Right renal pelvis (tissue), 4 donors: ENCODE results near the gene MORN1. TPM values are rescaled to one million over a fixed set of nuclear protein-coding genes. Genes with fewer than 3 reads are reported as not detected.

Experiments
- DNase-seq, 4 donors: peaks; one replicate each; pipeline ENCODE4 v3.0.0-alpha.2; 2013; ENCODE audit warnings: low read depth in 4 of 4, low spot score in 3 of 4, missing footprints in 1 of 4
- polyA plus RNA-seq, 4 donors: library from polyadenylated mRNA; unstranded; fragments of 120-200 nt; gene quantifications; one replicate each; pipeline ENCODE4 v1.2.1, GENCODE V29; 2013; ENCODE audit not compliant: insufficient read length in 4 of 4

Gene MORN1
- polyA plus RNA-seq, 4 donors = 10.0 to 15.6 (median 11.5) TPM

- DNase-seq = no peak
Observed at GRCh38 chr1:2425892-2426291, 34.5 kb upstream of the MORN1 start.

DNA sequence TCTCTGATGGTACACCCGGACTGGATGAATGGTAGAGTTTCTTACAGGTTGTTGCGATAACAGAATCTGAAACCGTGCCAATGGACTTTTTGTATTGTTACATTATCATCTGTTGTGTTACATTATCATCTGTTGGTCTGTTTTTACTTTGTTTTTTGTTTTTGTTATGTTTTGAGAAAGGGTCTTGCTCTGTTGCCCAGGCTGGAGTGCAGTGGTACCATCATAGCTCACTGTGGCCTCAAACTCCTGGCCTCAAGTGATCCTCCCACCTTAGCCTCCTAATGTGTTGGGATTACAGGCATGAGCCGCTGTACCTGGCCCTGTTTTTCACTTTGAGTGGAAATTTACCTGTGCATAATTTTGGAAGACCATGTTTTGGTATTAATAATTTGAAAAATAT lies 31.2 kb upstream of the MORN1 start:
- no peak for DNase-seq

DNA sequence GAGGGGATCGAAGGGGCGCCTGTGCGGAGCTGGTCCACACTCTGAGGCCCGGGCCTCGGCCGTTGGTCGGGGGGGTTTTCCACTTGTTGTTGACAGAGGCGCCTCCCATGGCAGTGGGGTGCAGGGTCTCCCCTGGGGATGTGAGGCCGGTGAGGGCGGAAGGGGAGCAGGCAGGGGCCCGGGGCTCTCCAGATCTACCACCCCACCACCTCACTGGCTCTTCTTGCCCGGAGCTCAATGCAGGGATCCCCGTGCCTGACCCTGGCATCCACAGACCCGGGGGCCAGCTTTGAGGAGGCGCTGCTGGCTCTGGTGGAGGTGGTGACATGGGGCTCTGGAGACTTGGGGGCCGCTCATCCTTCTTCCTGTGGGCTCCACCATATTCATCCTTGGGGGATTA lies 28.1 kb upstream of the MORN1 start:
- no peak for DNase-seq

- no peak for DNase-seq
Observed at GRCh38 chr1:2418791-2419320, 27.5 kb upstream of the MORN1 start.

DNA sequence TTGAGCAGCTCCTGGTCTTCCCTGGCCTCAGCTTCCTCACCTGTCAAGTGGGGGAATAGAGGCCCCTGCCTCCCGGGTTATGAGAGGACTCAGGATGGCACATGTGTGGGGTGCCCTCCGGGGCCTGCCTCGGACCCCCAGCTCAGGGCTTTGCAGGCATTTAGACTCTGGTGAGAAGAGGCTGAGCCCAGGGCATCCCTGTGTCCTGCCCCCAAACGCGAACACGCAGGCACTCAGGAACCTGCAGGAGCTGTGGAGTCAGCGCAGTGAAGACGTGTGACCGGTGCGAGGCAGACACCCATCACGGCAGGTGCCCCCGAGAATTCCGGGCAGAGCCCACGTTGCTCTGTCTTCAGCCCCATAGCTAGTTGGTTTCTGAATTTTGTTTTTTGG lies 26.5 kb upstream of the MORN1 start:
- no peak for DNase-seq

- DNase-seq = no peak
Observed at GRCh38 chr1:2417083-2417832, 25.9 kb upstream of the MORN1 start.

DNA sequence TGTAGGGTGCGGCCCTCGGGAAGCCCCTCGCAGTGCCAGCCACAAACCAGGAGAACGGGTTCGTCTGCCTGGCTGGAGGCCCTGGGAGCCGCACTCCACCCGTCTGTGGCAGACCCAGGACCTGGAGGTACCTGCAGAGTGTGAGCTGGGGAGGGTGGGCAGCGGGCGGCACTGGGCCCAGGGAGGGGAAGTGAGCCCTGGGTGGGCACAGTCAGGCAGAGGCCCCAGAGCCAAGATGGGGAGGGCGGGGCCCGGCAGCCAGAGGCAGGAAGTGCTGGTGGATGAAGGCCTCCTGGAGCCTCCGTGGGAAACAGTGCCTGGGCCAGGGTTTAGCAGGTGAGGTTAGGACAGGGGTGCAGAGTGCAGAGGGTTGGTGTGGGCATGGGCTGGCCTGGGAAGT lies 25.0 kb upstream of the MORN1 start:
- no peak for DNase-seq

GRCh38 chr1:2415801-2416208 lies 24.5 kb upstream of the MORN1 start:
- DNase-seq = no peak

DNA sequence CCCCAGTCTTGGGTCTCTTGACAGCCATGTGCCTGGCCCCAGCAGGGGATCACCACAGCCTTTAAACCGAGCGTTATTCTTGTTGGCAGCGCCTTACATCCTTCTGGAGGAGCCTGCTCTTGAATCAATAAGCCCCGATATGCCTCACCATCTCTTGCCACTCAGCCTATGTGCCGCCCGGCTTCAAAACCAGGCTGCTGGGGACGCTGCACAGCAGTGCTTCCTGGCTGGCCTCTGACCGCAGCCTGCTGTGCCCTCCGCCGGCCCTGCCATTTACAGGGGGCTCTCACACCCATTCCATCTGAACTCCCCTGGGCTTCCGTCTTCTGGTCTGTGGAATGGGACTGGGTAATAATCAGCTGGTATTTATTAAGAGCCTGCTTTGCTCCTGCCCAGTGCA lies 24.0 kb upstream of the MORN1 start:
- no peak for DNase-seq

DNA sequence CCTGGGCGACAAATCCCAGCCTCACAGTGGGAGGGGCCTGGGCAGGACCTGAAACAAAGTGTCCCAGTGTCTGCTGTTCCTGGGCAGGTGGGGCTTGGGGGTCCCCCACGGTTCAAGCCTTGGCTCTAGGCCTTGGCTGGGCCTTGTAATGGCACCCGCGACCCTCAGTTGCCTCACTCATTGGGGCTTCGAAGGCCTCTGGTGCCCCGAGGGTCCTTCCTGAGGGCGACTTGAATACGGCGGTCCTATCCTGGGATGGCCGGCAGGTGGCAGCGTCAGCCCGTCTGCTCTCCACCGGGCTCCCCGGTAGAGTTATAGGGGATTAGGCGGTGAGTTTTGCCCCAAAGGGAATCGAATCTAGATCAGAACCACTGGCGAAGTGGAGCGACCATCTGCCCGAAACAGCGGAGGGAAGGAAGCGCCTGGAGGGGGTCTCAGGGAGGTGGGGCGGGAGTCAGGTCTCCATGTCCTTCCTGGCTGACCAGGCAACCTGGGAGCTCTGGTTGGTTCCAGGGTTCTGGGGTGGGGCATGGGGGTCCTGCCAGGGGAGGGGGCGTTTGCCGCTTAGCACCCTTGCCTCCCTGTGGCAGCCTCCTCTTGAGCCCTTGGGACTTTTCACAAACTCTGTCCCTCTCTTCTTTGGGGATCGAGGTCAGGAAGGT lies 23.1 kb upstream of the MORN1 start:
- DNase-seq = peak in 1 of 4 donors; percentile 64

- DNase-seq = no peak
Observed at GRCh38 chr1:2413495-2414296, 22.3 kb upstream of the MORN1 start.

- DNase-seq = no peak
Observed at GRCh38 chr1:2412773-2413494, 21.6 kb upstream of the MORN1 start.

GRCh38 chr1:2412395-2412772 lies 21.0 kb upstream of the MORN1 start, which contains the start of gene PEX10:
Gene PEX10 (minus strand): TSS chr1:2412564. CDS start chr1:2412502, 62 bp downstream.
- DNase-seq = peak; percentile 88 to 92 (median 90)

DNA sequence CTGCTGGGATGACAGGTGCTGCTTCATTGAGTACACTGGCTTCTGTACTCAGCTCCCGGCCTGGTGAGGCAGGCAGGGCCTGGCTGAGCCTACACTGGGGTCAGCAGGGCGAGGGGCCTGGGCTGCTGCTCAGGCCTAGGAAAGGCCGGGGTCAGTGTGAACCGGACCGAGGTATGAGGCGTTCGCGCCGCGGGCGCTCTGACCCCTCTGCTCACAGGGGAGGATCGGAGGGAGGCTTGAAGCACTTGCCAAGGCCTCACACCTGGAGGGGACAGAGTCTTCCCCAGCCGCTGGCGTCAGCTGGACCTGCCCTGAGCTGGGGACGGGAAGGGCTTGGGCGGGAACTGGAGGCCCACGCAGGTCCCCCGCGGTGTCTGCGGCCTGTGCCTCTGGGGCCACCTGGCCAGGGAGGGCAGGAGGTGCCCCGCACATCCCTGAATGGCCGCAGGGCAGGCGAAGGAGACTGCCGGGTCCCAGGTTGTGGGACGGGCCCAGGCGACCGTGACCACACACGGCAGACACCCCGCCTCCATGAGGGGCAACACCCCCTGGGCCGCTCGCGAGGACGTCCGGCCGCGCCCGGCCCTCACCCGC lies 20.5 kb upstream of the MORN1 start:
- DNase-seq = no peak

DNA sequence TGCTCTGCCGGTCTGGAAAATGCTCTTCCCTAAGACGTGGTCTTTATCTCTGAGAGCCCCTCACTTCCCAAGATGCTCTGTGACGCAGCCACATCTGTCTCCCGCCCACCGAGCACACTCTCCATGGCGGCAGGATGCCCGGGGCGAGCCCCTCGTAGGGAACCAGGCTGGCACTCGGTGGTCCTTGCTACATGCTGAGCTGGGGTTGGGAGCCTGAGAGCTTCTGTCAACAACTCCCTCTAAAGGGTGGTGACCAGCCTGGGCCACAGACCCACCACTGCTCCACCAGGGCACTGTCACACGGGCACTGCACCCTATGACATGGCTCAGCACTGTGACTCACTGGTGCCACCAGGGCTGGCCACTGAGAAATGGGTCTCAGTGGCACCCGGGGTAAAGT lies 18.4 kb upstream of the MORN1 start:
- no peak for DNase-seq

GRCh38 chr1:2408859-2409276 lies 17.5 kb upstream of the MORN1 start:
- DNase-seq = no peak

DNA sequence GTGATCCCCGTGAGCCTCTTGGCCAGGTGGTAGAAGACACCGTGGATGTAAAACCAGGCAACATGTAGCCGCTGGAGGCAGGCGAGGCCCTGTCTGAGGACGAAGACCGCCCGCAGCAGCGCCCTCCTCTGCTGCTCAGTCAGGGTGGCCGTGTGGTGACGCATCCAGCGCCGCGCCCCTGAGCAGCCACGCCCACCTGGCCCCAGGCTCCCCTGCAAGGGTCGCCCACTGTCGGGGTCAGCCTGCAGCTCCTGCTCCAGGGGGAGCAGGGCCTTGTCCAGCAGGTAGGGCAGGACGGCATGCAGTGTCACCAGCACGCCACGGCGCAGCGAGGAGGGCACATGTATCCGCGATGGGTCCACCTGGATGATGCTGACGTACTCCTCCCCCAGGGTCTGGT lies 17.1 kb upstream of the MORN1 start:
- DNase-seq = no peak

DNA sequence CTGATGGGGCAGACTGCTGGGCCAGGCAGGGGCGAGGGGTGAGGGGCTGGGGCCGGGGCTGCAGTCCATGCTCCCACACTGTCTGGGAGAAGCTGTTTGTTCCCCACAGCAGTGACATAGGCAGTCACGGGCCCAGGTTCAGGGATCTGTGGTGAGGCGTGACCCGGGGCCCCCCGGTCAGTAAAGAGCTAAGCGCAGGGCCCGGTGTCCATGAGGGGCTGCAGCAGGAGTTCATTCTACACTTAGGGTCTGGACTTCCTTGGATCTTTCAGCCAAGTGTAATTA lies 16.6 kb upstream of the MORN1 start:
- DNase-seq = no peak

DNA sequence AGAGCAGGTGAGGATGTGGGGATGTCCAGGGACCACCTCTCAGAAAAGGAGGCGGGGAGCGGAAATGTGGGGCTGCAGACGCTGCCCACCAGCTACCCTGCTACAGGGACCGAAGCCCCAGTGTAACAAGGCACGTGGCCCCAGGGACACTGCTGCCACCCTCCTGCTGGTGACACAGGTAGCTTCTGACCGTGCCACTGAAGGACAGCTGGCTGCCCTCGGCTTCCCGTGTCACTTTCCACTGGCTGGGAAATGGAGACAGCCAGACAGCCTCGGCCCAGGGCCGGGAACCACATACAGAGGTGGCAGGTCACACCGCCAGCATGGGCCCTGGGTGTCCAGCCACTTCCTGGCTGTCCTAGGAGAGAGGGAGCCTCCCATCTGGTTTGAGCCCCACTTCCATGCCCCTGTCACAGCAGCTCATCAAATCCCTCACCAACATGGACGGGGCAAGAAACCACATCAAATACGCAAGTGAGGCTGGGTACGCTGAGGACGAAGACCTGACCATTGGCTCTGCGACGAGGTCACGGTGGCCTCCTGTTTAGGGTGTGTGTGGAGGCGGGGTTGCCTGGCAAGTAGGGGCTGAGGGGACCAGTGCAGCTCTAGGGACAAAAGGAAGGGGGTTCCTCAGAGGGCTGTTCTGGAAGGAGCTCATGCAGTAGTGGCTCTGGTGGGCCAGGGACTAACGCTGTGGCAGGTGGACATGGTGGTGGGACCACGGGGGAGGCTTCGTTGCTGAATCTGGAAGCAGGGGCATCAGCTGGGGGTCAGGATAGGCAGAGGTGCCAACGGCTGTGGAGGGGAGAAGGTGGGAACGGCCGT lies 16.0 kb upstream of the MORN1 start:
- DNase-seq = no peak
